ENCODE measurements around the gene C6orf120.
A peak's percentile ranks its signal among the peaks of the same experiment; 100 is the strongest.

C6orf120 gene

DNA sequence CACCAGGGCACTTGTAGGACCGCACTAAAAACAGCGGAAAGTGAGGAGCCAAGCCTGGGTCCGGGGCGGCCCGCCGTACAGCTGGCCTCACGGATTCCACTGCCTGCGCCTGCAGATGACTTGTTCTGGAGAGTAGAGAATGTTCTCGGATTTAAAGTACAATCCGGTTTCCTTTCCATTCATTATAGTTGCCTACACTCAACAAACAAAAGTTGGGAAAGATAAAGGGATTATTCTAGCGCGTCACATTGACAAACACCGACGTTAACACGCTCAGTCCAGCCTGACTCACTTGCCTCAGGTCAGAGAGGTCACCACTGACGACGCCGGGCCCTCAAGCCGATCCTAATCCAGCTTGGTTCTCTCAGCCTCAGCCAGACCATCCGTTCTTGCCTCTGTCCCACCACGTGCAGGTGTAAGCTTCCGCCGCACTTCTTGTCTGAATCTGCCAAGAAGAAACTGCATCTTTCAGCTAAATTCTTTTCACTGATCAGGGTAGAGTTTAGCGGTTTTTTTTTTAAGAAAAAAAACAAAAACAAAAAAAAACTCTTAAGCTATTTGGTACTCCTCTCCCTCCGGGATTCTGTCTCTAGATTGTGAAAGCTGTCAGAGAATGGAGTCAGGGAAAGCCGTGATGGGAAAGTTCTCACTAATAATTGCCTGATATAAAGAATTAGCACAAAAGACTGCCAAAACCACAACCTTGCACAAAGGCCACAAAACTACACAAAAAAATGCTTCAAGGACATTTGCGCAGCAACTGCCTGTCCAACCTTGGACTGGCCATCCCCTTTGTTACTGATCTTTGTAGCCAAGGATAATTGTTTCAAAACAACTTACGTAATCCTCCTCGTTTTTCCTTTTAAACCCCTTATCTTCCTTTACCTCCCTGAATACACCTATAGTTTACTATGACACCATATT, 23.5 kb downstream of the C6orf120 start:
- DNase-seq = peak; percentile 17

DNA sequence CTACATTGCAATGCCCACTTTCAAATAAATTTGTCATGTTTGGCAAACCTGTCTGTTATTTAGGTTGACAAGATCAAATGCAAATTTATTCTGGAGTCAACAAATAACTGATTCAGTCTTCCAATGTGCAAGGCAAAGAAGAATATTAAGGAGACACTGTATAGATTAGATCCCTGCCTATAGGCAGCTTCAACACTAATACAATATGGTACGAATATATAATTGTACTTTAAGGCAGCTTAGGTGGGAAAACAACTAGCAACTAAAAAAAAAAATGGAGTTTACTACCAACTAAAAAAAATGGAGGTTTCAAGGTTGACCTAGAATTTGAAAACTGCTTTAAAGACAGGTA, 24.1 kb downstream of the C6orf120 start:
- no peak for DNase-seq

DNA sequence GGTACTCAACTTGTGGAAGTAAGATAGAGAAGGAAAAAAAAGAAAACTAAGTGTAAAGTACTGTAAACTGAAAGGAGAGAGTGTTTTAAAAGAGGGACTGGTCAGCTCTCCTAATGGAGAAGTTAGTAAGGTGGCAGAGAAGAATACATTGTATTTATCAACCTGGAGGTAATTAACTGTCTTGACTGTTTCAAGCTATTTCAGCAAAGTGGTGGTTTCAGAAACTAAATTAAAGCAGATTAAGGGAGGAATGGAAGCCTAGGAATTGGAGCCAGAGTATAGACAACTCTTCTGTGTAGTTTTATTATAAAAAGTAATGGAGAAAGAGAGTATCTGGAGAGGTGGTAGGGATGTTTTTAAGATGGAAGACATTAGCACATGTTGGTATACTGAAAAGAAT, 25.0 kb downstream of the C6orf120 start:
- no peak for DNase-seq

DNA sequence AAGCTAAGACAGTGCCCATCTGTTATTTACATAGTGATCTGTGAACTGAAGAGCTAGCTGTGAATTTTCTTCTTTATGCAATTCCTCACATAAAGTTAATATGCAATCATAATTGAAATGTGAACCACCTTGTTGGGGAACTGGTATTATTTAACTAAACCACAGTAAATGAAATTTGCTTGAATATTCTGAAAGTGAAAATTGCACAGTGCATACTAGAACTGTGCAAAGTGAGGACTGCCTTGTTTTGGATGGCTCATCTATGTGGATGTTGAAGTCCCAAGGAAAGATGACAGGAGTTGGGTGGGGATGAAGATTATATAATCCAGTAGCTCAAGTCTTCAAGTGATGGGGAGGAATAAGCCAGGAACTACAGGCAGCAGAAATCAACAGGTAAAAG, 28.0 kb downstream of the C6orf120 start:
- no peak for DNase-seq

DNA sequence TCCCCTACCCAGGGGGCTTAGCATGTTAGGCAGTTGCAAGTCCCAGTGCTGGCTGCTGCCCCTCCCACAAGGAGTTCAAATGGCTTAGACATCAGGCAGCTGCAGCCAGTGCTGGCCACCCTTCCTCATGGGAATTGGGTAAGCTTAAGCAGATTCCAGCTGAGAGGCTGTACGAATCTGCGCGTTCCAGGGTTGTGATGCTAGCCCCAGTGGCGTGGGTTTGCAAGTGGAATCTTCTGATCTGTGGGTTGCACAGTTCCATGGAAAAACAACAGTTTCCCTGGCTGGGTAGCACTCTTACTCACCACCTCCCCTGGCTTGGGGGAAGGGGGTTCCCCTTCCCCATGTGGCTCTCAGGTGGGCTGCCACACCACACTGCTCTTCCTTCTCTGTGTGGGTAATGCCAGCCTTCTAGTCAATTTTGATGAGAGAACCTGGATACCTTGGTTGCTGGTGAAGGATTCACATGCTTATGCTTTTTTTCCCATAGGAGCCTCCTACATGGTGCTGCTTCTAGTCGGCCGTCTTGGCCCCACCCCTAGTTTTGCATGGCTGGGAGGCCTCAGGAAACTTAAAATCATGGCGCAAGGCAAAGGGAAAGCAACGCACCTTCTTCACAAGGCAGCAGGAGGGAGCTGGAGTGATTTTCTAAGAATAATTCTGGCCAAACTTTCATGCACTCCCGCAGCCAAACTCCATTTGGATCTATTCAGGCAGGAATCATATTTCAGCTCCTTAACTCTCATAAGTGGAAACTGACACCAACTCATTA, 36.5 kb downstream of the C6orf120 start:
- DNase-seq = no peak

DNA sequence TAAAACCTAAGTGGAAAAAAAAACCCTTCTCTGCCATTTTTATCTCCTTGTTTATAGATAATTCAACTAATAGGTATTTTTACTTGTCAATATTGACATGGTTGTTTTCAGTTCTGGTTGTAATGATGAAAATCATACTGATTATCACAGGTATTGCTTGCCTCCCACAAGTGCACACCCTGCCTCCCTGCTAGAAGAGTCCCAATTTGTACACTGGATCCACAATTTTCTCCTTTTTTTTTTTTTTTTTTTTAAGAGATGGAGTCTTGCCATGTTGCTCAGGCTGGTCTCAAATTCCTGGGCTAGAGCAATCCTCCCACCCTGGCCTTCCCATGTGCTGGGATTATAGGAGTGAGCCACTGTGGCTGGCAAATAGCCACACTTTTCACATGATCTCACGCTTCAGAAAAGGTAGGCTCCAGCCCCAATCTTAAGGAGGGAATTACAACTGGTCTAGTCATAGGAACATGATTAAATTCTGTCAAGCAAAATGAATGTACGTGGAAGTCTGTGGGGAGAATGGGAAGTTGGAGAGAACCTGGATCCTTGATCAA, 37.1 kb downstream of the C6orf120 start:
- no peak for DNase-seq

DNA sequence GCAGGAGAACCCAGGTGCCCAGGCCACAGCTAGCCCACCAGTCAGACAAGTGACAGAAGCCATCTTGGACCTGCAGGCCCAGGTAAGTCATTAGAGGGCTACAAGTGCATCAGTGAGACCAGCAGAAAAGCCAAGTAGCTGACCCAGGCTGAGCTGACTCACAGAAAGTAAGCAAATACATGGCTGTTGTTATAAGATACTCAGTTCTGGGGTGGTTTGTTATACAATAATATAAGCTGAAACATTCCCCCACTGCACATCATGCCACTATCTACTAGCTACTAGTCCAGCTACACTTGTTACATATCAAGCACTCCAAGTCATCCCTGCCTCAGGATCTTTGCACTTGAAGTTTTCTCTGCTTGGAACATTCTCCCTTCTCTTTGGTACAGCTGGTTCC, 39.4 kb downstream of the C6orf120 start:
- no peak for DNase-seq

DNA sequence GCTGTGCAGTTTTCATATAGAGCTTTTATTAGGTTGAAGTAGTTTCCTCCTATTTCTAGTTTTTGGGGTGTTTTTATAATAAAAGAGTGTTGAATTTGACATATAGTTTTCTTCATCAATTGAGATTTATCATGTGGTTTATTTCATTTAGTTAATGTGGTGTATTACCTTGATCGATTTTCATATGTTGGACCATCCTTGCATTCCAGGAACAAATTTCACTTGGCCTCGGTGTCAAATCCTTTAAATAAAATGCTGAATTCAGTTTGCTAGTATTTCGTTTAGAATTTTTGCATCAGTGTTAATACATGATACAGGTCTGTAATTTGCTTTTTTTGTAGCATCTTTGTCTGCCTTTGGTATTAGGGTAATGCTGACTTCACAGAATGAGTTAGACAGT, 43.5 kb downstream of the C6orf120 start:
- DNase-seq = no peak

DNA sequence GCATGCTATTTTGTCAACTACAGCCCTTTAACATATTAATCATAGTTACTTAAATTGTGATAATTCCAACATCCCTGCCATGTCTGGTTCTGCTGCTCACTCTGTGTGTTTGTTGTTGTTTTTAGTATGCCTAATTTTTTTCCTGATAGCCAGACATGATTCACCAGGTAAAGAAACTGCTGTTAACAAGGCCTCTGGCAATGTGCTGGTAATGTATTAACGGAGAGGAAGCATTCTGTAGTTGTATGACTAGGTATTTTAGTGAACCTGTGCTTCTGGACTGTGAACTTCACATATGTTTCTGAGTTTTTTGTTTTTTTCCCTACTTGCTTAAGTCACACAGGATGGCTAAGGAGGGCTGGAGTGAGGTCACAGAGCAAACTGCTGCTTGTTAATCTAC, 44.6 kb downstream of the C6orf120 start:
- DNase-seq = no peak

DNA sequence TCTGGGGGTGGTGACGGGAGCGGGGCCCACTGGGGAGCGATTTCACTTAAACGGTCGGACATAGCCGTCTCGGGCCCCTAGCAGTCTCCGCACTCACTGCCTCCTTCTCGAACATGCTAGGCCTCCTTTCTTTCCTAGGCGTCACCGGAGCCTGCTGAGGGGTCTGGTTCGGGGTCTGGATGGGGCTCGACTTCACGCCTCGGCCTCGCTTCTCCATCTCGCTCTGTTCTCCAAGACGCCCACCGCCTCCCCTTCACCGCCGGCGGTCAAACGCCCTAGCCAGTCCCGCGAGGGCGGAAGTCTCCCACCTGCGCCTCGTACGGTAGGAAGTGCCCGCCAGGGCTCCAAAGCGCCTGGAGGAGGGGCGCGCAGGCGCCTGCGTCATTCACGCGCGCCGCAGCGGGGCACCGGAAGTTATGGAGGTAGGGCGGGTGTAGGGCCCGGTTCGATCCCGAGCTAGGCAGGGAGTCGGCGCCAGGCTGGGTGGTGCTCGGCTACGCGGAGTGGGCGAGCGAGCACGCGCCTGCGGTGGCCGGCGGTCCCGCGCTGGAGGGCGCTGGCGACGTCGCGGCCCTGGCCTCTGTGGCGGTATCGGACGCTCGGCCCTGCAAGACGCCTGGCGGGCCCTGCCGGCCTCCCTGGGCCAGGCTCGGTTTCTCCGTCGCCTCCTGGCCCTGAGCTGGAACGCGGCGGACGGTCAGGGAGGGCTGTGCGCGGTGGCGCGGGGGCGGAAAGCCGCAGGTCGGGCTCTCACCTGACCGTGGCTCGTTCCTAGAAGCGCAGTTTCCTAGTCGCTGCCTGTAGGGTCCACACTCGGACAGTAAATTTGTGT, 49.5 kb downstream of the C6orf120 start, which contains the start of the genes DYNLT2 and ERMARD:
DYNLT2 (minus strand) TSS at position 331 of the 832 bp plus-strand sequence; CDS start at position 217, 114 bp downstream.
ERMARD (plus strand) TSS at position 381 of the 832 bp plus-strand sequence; CDS start at position 417, 36 bp downstream.
- DNase-seq = peak; percentile 91

DNA sequence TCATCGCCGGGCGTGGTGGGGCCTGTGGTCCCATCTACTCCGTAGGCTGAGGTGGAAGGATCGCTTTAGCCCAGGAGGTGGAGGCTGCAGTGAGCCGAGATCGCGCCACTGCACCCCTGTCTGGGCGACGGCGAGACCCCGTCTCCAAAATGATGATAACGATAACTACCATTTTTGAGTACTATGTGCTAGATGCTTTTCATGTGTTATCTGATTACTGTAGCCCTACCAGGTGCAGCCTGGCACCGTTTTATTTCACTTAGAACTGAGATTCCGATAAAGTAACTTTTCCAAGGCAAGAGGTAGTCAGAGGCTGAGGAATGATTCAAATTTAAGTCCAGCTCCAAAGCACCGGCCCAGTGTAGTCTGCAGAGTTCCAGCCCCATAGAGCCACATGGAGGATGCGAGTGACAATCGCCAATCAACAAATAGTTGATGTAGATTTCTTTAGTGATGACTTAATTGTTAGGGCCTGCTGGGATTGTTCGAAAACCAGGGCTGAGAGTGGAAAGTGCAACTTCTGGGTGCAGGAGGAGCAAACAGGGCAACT, 50.2 kb downstream of the C6orf120 start:
- no peak for DNase-seq

All from stimulated activated CD4-positive, alpha-beta T cell treated with anti-CD3 and anti-CD28 coated beads, Interleukin-12 subunit alpha, Interleukin-12 subunit beta, amount 100 ng/mL, for 4 hours (primary cell).